Heart left ventricle (tissue), 16 donors: ENCODE results near the gene CCDC170. TPM values are rescaled to one million over a fixed set of nuclear protein-coding genes. Genes with fewer than 3 reads are reported as not detected.

Experiments
- ATAC-seq, 4 donors: fragments of 200-7000 bp; cut with Tn5 transposase; one replicate each; pipeline ENCODE4 v1.9.1; 2020 to 2022; ENCODE audit warnings: moderate library complexity in 4 of 4, mild to moderate bottlenecking in 3 of 4, moderate number of reproducible peaks in 1 of 4
- DNase-seq, 5 donors: peaks; one replicate each; pipeline ENCODE4 v3.0.0-alpha.2; 2020
- H3K27ac ChIP-seq, 12 donors: fragments of 200-600 bp; sonication (generic) in 4 of 12; one replicate each; pipeline versions ENCODE4 v1.5.0 to v1.8.0; 2016 to 2022; ENCODE audit warnings: mild to moderate bottlenecking in 2 of 12
- H3K27me3 ChIP-seq, 9 donors: fragments of 200-600 bp; sonication (generic) in 2 of 9; one replicate each; pipeline versions ENCODE4 v1.5.1 to v1.8.0; 2016 to 2022; ENCODE audit warnings: mild to moderate bottlenecking in 3 of 9
- H3K36me3 ChIP-seq, 9 donors: fragments of 200-600 bp; sonication (generic) in 2 of 9; one replicate each; pipeline versions ENCODE4 v1.5.0 to v1.8.0; 2018 to 2022; ENCODE audit warnings: mild to moderate bottlenecking in 2 of 9
- H3K4me1 ChIP-seq, 12 donors: fragments of 200-600 bp; sonication (generic) in 4 of 12; one replicate each; pipeline versions ENCODE4 v1.5.0 to v1.8.0; 2016 to 2022; ENCODE audit warnings: mild to moderate bottlenecking in 3 of 12
- H3K4me3 ChIP-seq, 12 donors: fragments of 200-600 bp; sonication (generic) in 4 of 12; one replicate each; pipeline versions ENCODE4 v1.5.0 to v1.8.0; 2017 to 2022; ENCODE audit warnings: mild to moderate bottlenecking in 9 of 12, moderate library complexity in 4 of 12
- H3K9me3 ChIP-seq, 12 donors: fragments of 200-600 bp; sonication (generic) in 4 of 12; one replicate each; pipeline versions ENCODE4 v1.5.0 to v1.8.0; 2016 to 2022; ENCODE audit warnings: mild to moderate bottlenecking in 1 of 12
- POLR2A ChIP-seq, 2 donors: fragments of 450-650 bp; IDR thresholded peaks; one replicate each; pipeline ENCODE4 v1.6.1; 2017; ENCODE audit warnings: antibody characterized with exemption in 2 of 2, mild to moderate bottlenecking in 2 of 2, moderate library complexity in 2 of 2
- WGBS, 4 donors: extraction: QIAGEN DNeasy Blood & Tissue Kit in 2 of 4; methylation state at CpG; one replicate each; pipeline versions ENCODE4 v1.1.5 to v1.1.7; 2013 to 2018; 5-methylcytosine and 5-hydroxymethylcytosine counted together
- intact Hi-C, 10 donors: fragments of 100-400 bp; cut with DNase I; formaldehyde crosslinking; loops; one replicate each; pipeline versions ENCODE4 v1.11.1 to v1.14.2; 2022
- polyA plus RNA-seq, 2 donors: library from polyadenylated mRNA; stranded (reverse); fragments of 200-250 nt; gene quantifications; one replicate each; pipeline ENCODE4 v1.2.3, GENCODE V29; 2013
- total RNA-seq, 9 donors: library from RNA; depleted of rRNA in 2 of 9; stranded (reverse); fragments of >200 nt in 2 of 9; fragmentation: NEBNext Ultra II Directional in 3 of 9; extraction: Animal tissue kit (Norgen Biotek cat#: 25700) in 3 of 9; gene quantifications; one replicate each; pipeline versions ENCODE4 v1.1.0 to v1.2.4, GENCODE V29; 2016 to 2023
- TF ChIP-seq, protein P1 (sequence below), 12 donors: fragments of 200-600 bp; sonication (generic) in 4 of 12; IDR thresholded peaks; one replicate each; pipeline versions ENCODE4 v1.5.0 to v1.8.0; 2018 to 2022; ENCODE audit warnings: antibody characterized with exemption in 12 of 12, mild to moderate bottlenecking in 5 of 12
- donor health status: ischemic (EF 13 %, LVEDD 7.1; RV severe dilation, severe dysfunction).
- donor health status: healthy with polysubstance abuse.
- donor health status: DM: no; HTN: yes; CAD: no.
- donor health status: DM: no; HTN: no; CAD: no.
- donor health status: ischemic (EF 25% LVEDD 6.9; RV normal size, moderate dysfunction).
- donor health status: ischemic (EF 25% LVEDD 5.7; RV mildly dilated, moderate dysfunction).
- donor health status: healthy.
- donor health status: DM: yes; HTN: yes; CAD: no.
- donor health status: ischemic (EF 35%, LVEDD 5.7; RV mildly dilated, moderate dysfunction).
- donor health status: nonischemic (EF 11% LVEDD 7.7; RV severe dilation, severe dysfunction).
- donor health status: DM: yes; HTN: yes; CAD: no.
- donor health status: PGD.
- donor health status: ischemic (EF 29% LVEDD 5.4; RV normal size, mild dysfunction).
- donor health status: nonischemic (EF 23%, LVEDD 6.1; RV moderate dilation, normal function).

The CCDC170 gene
- total and polyA plus RNA-seq, 11 donors, result 0.07 to 4.4 (median 0.31) TPM

DNA sequence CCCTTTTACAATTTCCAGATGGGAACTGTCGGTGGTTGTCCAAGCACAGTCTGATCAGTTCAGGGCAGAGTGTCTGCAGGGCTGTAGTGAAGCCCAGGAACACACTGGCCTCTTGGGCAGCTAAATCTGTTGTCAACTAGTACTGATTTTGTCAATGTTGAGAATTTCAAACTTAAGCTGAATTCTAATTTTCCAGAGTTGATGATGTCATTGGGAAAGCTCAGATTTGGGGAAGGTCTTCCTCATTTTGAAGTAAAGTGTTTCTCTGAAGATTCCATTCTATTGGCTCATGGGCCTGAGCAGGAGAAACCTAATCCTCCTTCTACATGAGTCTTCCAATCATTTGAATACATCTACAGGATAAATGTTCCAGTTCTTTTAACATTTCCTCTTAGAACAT, 72.1 kb downstream of the CCDC170 start:
- H3K9me3 ChIP-seq, result peaks cover 0 to 25% (median 12%) of the 10 kb centered on the region in 12 donors
- no peak for TF ChIP-seq POLR2A (IDR thresholded peaks at IDR 0.05)
- TF ChIP-seq, protein P1, sequence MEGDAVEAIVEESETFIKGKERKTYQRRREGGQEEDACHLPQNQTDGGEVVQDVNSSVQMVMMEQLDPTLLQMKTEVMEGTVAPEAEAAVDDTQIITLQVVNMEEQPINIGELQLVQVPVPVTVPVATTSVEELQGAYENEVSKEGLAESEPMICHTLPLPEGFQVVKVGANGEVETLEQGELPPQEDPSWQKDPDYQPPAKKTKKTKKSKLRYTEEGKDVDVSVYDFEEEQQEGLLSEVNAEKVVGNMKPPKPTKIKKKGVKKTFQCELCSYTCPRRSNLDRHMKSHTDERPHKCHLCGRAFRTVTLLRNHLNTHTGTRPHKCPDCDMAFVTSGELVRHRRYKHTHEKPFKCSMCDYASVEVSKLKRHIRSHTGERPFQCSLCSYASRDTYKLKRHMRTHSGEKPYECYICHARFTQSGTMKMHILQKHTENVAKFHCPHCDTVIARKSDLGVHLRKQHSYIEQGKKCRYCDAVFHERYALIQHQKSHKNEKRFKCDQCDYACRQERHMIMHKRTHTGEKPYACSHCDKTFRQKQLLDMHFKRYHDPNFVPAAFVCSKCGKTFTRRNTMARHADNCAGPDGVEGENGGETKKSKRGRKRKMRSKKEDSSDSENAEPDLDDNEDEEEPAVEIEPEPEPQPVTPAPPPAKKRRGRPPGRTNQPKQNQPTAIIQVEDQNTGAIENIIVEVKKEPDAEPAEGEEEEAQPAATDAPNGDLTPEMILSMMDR (IDR thresholded peaks at IDR 0.05), result no peak
- no peaks in the 10 kb centered on the region for H3K4me1 ChIP-seq
- no peak for DNase-seq
- H3K4me3 ChIP-seq, result no peak overlapping the region
- H3K36me3 ChIP-seq, result no peaks in the 10 kb centered on the region
- 60 to 77% (median 71%) methylated on average over 1 of the region's 1 CpG for WGBS, 4 donors
- no peaks in the 10 kb centered on the region for H3K27me3 ChIP-seq
- intact Hi-C loops, result no loop called here
- no peak for ATAC-seq
- no peak overlapping the region for H3K27ac ChIP-seq

DNA sequence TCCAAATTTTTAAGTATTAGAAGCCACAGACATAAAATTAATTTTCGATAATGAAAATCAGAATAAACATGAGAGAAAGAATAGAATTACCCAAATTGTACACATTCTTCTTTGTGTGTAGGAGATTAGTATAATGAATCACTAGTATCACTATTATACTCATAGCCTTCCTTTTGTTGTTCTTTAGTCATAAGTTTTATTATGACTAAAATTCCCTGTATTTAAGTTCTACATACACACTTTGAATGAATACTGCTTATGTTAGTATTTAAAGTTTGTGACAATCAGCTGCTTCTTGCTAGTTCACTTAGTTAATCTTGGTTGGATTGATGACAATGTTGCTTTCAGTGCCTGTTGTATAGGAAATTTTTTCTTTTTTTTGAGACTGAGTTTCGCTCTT, 72.7 kb downstream of the CCDC170 start:
- H3K4me3 ChIP-seq, result no peak overlapping the region
- 44 to 48% (median 47%) methylated on average over 2 of the region's 2 CpGs for WGBS, 4 donors

DNA sequence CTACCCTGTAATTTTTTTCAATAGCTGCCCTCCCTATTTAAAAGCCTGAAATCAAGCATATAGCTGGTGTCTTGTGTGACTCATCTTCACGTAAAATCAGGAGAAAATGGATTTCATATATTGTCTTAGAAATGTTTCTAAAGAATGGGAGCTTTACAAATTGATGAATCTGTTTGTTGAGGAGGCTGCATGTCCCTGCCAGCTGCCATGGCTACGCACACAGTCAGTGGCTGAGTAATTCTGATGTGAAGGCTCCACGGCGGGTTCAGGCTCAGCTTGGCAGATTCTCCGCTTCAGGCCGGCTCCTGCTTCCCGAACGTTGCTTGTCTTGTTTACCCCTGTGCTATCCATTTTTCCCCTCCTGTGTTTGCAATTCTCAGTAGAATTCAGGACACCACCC, 82.8 kb downstream of the CCDC170 start:
- DNase-seq (no peak), ATAC-seq (no peak)
- TF ChIP-seq POLR2A (IDR thresholded peaks at IDR 0.05), result no peak
- TF ChIP-seq, protein P1 (IDR thresholded peaks at IDR 0.05), result no peak
- Histone ChIP-seq H3K36me3 (no peaks in the 10 kb centered on the region), H3K27me3 (no peaks in the 10 kb centered on the region), H3K9me3 (peaks cover 0 to 6% (median 0%) of the 10 kb centered on the region in 12 donors), H3K4me1 (no peaks in the 10 kb centered on the region), H3K4me3 (no peak overlapping the region), H3K27ac (no peak overlapping the region)
- 85 to 89% (median 88%) methylated on average over 8 of the region's 8 CpGs for WGBS, 4 donors
- intact Hi-C loops, result no loop called here

More for the DNA sequence above, 72.7 kb downstream of the CCDC170 start:
- Histone ChIP-seq H3K27ac (no peak overlapping the region), H3K4me1 (no peaks in the 10 kb centered on the region), H3K36me3 (no peaks in the 10 kb centered on the region), H3K9me3 (peaks cover 0 to 19% (median 6%) of the 10 kb centered on the region in 12 donors), H3K27me3 (no peaks in the 10 kb centered on the region)
- TF ChIP-seq POLR2A (IDR thresholded peaks at IDR 0.05), result no peak
- TF ChIP-seq, protein P1 (IDR thresholded peaks at IDR 0.05), result no peak
- ATAC-seq, result no peak
- intact Hi-C loops, result no loop called here
- no peak for DNase-seq

DNA sequence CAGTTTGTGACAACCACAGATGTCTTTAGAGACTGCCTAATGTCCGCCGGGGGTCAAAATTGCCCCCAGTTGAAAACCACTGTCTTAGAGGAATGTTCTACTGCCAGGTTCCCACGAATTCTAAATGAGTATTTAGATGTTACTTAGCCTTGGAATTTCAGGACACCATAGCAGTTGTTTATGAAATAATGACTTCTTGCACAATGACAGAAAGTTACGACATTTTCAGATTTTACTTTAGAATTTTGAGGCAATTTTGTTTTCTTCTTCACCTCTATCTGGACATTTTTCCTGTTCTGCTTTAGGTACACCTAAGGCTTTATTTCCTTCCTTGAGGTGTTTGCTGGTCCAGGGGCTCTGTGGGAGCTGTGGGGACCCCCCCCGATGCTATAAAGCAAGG, 83.4 kb downstream of the CCDC170 start:
- 77 to 82% (median 81%) methylated on average over 5 of the region's 5 CpGs for WGBS, 4 donors

More for the DNA sequence above, 83.4 kb downstream of the CCDC170 start:
- Histone ChIP-seq H3K4me1 (no peaks in the 10 kb centered on the region), H3K9me3 (peaks cover 0 to 11% (median 3%) of the 10 kb centered on the region in 12 donors), H3K27me3 (no peaks in the 10 kb centered on the region), H3K27ac (no peak overlapping the region), H3K4me3 (no peak overlapping the region), H3K36me3 (no peaks in the 10 kb centered on the region)
- intact Hi-C loops, result no loop called here
- DNase-seq (no peak), ATAC-seq (no peak)
- TF ChIP-seq POLR2A (IDR thresholded peaks at IDR 0.05), result no peak
- TF ChIP-seq, protein P1 (IDR thresholded peaks at IDR 0.05), result no peak
